ENCODE results near the gene PTPN1.
"Not testable (repeated sequence)": the region's sequence is repeated elsewhere in the genome, so short reads cannot be mapped to it uniquely, and the experiment has no call there.

PTPN1 gene

DNA sequence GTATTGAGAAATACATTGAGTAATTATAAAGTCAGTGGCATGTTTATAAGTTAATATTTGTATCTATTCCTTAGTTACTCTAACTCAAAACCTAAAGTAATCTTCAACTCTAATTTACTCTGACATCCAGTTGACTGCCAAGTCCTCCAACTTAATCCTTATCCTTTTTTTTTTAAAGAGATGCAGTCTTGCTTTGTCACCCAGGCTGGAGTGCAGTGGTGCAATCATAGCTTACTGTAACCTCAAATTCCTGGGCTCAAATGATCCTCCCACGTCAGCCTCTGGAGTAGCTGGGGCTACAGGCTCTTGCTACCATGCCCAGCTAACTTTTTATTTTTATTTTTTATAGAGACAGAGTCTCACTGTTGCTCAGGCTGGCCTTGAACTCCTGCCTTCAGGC is 24.4 kb downstream of the PTPN1 start:
- FAIRE-seq, result no peak

DNA sequence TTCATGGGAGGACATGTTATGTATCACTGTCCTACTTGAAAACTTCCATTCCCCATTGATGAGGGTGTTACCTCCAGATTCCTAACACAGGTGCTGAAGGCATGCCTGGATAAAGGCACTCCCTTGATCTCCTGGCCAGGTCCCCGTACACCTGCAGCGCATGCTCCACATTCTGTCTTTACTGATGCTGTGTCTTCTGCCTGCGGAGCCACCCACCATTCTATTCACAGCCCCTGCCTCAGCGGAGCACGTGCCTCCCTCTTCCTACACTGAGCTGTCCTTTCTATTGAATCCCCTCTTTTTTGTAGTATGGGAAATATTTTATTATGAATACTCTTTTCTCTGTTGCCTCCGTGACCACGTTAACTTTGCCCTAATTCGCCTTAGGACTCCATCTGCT is 25.0 kb downstream of the PTPN1 start:
- no peak for FAIRE-seq

DNA sequence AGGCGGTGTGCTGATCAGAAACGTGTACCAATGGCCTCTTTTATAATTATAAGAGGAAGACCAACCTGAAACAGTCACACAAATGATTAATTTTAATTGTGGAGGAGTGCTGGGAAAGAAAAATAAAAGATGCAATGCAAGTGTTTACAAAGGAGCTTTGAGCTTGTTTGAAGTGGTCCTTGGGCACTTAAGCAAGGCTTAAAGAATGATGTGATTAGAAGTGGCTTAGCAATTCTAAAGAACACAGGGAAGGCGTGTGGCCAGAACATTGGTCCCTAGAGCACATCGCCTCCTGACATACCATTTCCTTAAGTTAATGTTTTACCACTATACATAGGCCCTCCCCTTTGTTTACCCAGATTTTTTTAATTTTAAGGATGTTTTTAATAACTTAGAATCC is 26.1 kb downstream of the PTPN1 start:
- no peak for FAIRE-seq

GRCh38 chr20:50537546-50538201 is 27.5 kb downstream of the PTPN1 start:
- no peak for FAIRE-seq

DNA sequence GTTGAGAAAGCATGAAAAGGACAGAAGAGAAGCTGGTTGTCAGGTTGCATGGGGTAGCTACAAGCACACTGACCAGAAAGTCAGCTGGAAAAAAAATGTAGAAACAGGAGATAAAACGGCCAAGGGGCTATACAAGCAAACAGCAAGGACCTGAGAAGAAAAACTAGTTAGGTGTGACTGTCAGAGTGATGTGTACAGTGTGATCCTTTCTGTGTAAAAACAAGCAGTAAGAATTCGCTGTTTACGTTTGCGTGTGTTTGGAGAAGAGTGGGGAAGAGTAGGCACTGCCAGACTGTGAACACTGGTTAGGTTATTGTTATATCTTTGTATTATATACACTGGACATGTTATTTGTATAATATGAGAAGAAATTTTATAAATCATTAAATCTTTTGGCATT is 28.1 kb downstream of the PTPN1 start:
- FAIRE-seq, result no peak

GRCh38 chr20:50539798-50540197 is 29.6 kb downstream of the PTPN1 start:
- not testable (repeated sequence) for FAIRE-seq

DNA sequence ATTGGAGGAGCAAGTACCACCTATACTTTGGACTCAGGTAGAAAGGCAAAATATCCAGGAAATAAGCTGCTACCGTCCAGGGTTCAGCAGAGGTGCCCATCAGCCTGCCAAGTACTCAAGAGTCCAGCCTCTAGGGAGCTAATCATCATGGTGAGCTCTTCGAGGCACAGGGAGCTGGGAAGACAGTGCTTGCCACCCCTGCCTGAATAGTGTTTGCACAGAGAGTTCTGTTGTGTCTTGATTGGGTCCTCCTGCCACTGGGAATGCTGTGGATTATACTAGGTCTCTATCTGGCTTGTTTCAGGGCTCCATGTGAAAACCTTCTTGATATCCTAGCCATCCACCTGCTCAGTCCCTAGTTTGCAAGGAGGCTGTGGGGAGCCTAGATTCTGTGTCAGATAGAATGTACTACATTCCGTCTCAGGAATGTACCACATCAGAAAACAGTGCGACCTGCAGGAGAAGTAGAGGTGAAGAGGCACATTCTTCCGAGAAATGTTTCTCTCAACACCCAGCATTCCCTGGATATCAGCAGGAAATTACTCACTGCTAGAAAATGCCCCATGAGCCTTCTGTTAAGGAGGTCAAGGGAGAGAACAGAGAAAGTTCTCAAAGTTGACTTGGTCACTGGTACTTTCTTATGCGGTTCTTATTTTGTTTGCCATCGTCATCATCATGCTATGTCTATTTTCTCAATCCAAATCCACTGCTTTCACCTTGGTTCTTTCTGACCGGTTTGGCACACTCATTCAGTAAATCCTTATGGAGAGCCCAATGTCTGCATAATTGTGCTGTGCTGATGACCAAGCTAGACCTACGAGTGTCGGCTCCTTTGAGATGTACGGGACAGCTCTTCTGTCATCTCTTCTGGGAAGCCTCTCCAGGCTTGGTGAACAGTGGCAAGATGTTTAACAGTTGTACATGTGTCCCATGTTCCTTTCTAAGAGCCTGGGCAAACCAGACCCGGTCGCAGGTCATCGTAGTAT is 30.7 kb downstream of the PTPN1 start:
- no peak for FAIRE-seq

DNA sequence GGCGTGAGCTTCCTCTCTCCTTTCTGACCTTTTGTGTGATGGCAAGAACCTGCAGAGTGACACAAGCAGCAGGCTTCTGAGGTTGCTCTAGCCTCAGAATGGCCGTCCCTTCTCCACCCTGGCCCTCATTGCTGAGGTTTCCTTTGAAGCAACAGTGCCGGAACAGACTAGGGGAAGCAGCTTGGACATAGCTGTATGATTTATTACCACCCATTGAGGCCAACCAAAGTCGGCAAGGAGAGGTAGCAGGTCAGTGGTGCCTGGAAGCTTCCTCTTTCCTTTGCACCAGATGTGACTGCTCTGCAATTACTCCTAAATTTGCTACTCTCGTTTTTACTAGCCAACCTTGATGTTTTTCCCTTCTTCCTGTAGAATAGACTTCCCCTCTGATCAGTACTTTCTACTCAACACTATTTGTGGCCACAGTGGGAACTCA is 31.4 kb downstream of the PTPN1 start:
- no peak for FAIRE-seq

DNA sequence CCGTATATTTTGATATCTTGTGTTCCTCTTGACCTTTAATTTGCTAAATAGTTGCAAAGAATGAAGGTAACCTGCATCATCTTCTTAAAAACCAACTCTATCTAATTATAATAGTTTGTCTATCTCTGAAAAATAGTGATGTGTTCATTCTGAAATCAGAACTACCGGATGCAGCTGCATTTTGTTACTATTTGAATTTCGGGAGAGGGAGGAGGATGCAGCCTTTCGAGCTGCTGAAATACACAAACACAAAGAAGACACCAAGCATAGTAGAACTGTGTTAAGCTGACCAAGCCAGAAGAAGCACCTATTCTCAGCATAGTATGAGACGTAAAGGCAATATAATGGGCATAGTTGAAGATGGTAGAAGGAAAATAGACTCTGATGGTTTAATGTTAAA is 33.1 kb downstream of the PTPN1 start:
- FAIRE-seq, result no peak

GRCh38 chr20:50545126-50545525 is 34.9 kb downstream of the PTPN1 start:
- FAIRE-seq, result no peak

DNA sequence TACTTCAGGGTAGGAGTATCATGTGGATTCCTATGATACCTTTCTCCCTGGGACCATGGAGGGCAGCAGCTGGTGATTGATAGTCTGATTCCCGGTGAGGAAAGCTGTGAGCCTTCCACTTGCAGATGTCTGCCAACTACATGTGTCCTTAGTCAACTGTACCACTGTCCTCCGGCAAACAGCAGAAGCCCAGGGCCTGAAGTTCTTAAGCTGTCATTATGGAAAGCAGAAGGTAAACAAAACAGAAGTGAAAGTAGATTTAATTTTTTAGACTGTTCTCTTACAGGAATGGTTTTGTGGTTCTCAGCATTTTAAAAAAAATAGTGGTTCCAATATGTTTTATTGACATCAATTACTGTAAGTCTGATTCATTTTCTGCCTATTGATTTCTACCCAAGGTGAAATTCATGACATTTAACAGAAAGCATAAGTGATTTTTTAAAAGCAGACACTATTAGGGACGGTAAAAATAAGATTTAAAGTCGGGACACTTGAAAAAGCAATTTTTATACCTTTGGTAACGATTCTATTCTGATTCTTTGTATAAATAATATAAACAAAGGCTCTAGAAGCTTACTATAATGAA is 36.6 kb downstream of the PTPN1 start:
- FAIRE-seq, result no peak

DNA sequence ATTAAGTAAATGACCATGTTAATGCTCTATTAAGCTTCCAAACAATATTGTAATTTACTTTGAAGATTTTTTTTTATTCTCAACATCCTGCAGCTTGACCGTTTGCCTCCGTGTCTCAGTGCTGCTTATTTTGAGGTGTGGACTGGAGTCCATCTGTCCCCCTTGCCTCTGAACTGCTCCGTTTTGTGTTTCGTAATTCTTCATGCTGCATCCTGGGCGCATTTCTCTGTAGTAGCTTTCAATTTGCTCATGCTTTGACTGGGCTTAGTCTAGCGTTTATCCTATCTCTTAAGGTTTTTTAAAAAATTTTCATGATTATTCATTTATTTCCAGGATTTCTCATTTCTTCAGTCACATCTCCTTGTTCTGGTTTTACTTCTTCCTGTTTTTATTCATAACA is 37.8 kb downstream of the PTPN1 start:
- FAIRE-seq, result no peak

- no peak for FAIRE-seq
Measured at GRCh38 chr20:50548396-50548795, 38.2 kb downstream of the PTPN1 start.

DNA sequence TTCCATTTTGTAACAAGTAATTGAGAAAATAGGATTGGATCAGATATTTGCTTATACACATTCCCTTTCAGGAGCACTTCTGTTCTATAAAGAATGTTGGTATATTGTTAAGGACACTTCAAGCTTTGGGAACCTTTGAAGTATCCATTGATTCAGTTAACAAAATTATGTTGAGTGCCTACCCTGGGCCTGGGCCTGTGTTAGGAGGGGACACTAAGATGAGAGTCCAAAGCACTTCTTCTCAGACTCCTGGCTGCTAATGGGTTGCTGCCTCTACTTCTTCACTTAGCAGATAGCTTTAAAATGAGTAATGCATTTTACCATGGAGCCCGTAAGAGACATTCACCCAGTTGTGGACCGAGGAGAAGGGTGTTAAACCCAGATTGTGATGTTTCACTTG is 40.3 kb downstream of the PTPN1 start:
- no peak for FAIRE-seq

- no peak for FAIRE-seq
Measured at GRCh38 chr20:50551288-50551687, 41.1 kb downstream of the PTPN1 start.

GRCh38 chr20:50552979-50553378 is 42.8 kb downstream of the PTPN1 start:
- no peak for FAIRE-seq

- FAIRE-seq, result no peak
Measured at GRCh38 chr20:50554694-50555579, 44.8 kb downstream of the PTPN1 start.

GRCh38 chr20:50555662-50556061 is 45.5 kb downstream of the PTPN1 start:
- FAIRE-seq, result no peak

DNA sequence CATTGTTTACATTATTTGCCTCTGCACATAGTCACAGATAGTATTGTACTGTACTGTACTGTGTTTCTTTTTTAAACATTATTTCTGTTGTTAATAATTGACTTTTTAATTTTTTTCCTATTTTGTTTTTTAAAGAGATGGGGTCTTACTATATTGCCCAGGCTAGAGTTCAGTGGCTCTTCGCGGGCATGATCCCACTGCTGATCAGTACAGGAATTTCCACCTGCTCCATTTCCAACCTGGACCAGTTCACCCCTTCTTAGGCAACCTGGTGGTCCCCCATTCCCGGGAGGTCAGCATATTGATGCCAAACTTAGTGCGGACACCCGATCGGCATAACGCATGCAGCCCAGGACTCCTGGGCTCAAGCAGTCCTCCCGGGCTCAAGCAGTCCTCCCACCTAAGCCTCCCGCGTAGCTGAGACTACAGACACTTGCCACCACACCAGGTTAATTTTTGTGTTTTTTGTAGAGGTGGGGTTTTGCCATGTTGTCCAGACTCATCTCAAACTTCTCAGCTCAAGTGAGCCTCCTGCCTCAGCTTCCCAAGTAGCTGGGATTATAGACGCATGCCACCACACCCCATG is 47.5 kb downstream of the PTPN1 start:
- no peak for FAIRE-seq

GRCh38 chr20:50558483-50558925 is 48.3 kb downstream of the PTPN1 start:
- no peak for FAIRE-seq

DNA sequence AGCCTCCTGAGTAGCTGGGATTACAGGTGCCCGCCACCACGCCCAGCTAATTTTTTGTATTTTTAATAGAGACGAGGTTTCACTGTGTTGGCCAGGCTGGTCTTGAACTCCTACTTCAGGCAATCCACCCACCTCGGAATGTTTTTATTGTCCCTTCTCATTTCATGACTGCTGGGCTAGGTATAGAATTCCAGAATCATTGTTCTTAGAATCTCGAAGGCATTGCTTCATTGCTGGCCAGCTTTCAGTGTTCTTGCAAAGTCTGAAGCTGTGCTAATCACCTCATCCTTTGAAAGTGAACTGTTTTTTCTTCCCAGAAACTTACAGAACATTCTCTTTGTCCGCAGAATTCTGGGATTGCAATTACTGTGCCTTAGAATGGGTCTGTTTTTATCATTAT is 49.0 kb downstream of the PTPN1 start:
- no peak for FAIRE-seq

Measured in endometrium (tissue), 2 donors.